Heart right ventricle (tissue), 16 donors: ENCODE results near the gene EML4. TPM values are rescaled to one million over a fixed set of nuclear protein-coding genes. Genes with fewer than 3 reads are reported as not detected.

ENCODE experiments used
- ATAC-seq, 8 donors: fragments of 200-7000 bp; cut with Tn5 transposase; one replicate each; pipeline ENCODE4 v1.9.1; 2020; ENCODE audit warnings: mild to moderate bottlenecking in 8 of 8, moderate library complexity in 8 of 8, moderate number of reproducible peaks in 1 of 8
- DNase-seq, 2 donors: peaks; one replicate each; pipeline ENCODE4 v3.0.0-alpha.2; 2020
- H3K27ac ChIP-seq, 10 donors: fragments of 200-600 bp; sonication (generic) in 2 of 10; one replicate each; pipeline versions ENCODE4 v1.5.0 to v1.8.0; 2020 to 2022; ENCODE audit warnings: mild to moderate bottlenecking in 3 of 10
- H3K27me3 ChIP-seq, 7 donors: fragments of 200-600 bp; one replicate each; pipeline ENCODE4 v1.8.0; 2021 to 2022; ENCODE audit warnings: mild to moderate bottlenecking in 2 of 7
- H3K36me3 ChIP-seq, 9 donors: fragments of 200-600 bp; sonication (generic) in 1 of 9; one replicate each; pipeline versions ENCODE4 v1.5.0 to v1.8.0; 2020 to 2022; ENCODE audit warnings: mild to moderate bottlenecking in 2 of 9
- H3K4me1 ChIP-seq, 9 donors: fragments of 200-600 bp; sonication (generic) in 1 of 9; one replicate each; pipeline versions ENCODE4 v1.5.0 to v1.8.0; 2020 to 2022; ENCODE audit warnings: mild to moderate bottlenecking in 4 of 9
- H3K4me3 ChIP-seq, 10 donors: fragments of 200-600 bp; sonication (generic) in 2 of 10; one replicate each; pipeline versions ENCODE4 v1.5.0 to v1.8.0; 2020 to 2022; ENCODE audit warnings: mild to moderate bottlenecking in 7 of 10, moderate library complexity in 2 of 10
- H3K9me3 ChIP-seq, 11 donors: fragments of 200-600 bp in 10 of 11; sonication (generic) in 2 of 11; one replicate each; pipeline versions ENCODE4 v1.5.0 to v1.8.0; 2013 to 2022; ENCODE audit warnings: mild to moderate bottlenecking in 2 of 11, control low read depth in 1 of 11, moderate library complexity in 1 of 11
- CTCF ChIP-seq, 9 donors: fragments of 200-600 bp; sonication (generic) in 2 of 9; IDR thresholded peaks; one replicate each; pipeline versions ENCODE4 v1.5.0 to v1.8.0; 2021 to 2022; ENCODE audit warnings: antibody characterized with exemption in 9 of 9, mild to moderate bottlenecking in 5 of 9, moderate library complexity in 1 of 9
- WGBS, 2 donors: extraction: QIAGEN DNeasy Blood & Tissue Kit; methylation state at CpG; one replicate each; pipeline ENCODE4 v1.1.7; 2013; ENCODE audit warnings: inconsistent platforms in 1 of 2; 5-methylcytosine and 5-hydroxymethylcytosine counted together
- intact Hi-C, 10 donors: fragments of 100-400 bp; cut with DNase I; formaldehyde crosslinking; loops; one replicate each; pipeline versions ENCODE4 v1.11.1 to v1.14.2; 2022
- polyA plus RNA-seq, 2 donors: library from polyadenylated mRNA; stranded (reverse); fragments of 200-250 nt; gene quantifications; one replicate each; pipeline ENCODE4 v1.2.3, GENCODE V29; 2013
- total RNA-seq, 10 donors: library from RNA; stranded (reverse); fragmentation: NEBNext Ultra II Directional in 3 of 10; extraction: Animal tissue kit (Norgen Biotek cat#: 25700) in 3 of 10; gene quantifications; one replicate each; pipeline versions ENCODE4 v1.2.1 to v1.2.4, GENCODE V29; 2021 to 2023
- donor health status: Arrhythmogenic right ventricular cardiomyopathy.
- donor health status: ischemic (EF 13 %, LVEDD 7.1; RV severe dilation, severe dysfunction).
- donor health status: healthy with polysubstance abuse.
- donor health status: DM: no; HTN: yes; CAD: no.
- donor health status: DM: no; HTN: no; CAD: no.
- donor health status: ischemic (EF 25% LVEDD 6.9; RV normal size, moderate dysfunction).
- donor health status: ischemic (EF 25% LVEDD 5.7; RV mildly dilated, moderate dysfunction).
- donor health status: healthy.
- donor health status: DM: yes; HTN: yes; CAD: no.
- donor health status: Ischemic cardiomyopathy.
- donor health status: ischemic (EF 35%, LVEDD 5.7; RV mildly dilated, moderate dysfunction).
- donor health status: nonischemic (EF 11% LVEDD 7.7; RV severe dilation, severe dysfunction).
- donor health status: DM: yes; HTN: yes; CAD: no.
- donor health status: PGD.
- donor health status: ischemic (EF 29% LVEDD 5.4; RV normal size, mild dysfunction).
- donor health status: nonischemic (EF 23%, LVEDD 6.1; RV moderate dilation, normal function).

EML4 gene
- total and polyA plus RNA-seq, 12 donors = 2.9 to 17.2 (median 5.8) TPM

- 71 to 78% methylated on average over 1 of the region's 1 CpG for WGBS, 2 donors
Measured at GRCh38 chr2:42246562-42246961, 77.4 kb downstream of the EML4 start.

GRCh38 chr2:42248846-42249245 is 79.7 kb downstream of the EML4 start:
- no peak for DNase-seq
- WGBS, 2 donors = 22 to 39% methylated on average over 1 of the region's 1 CpG
- intact Hi-C loops = no loop called here

More at GRCh38 chr2:42246562-42246961, 77.4 kb downstream of the EML4 start:
- Histone ChIP-seq H3K4me3 (no peak overlapping the region), H3K27me3 (no peaks in the 10 kb centered on the region), H3K36me3 (peaks cover 0 to 34% (median 0%) of the 10 kb centered on the region in 9 donors), H3K4me1 (peaks cover 0 to 38% (median 23%) of the 10 kb centered on the region in 9 donors), H3K9me3 (no peaks in the 10 kb centered on the region), H3K27ac (no peak overlapping the region)
- DNase-seq (no peak), ATAC-seq (no peak)
- TF ChIP-seq CTCF (IDR thresholded peaks at IDR 0.05) = no peak
- intact Hi-C loops = no loop called here

GRCh38 chr2:42249284-42249683 is 80.1 kb downstream of the EML4 start:
- no peaks in the 10 kb centered on the region for H3K27me3 ChIP-seq

More at GRCh38 chr2:42248846-42249245, 79.7 kb downstream of the EML4 start:
- Histone ChIP-seq H3K27ac (peak overlapping the region in 1 of 10 donors; percentile 15), H3K27me3 (no peaks in the 10 kb centered on the region), H3K4me3 (no peak overlapping the region), H3K4me1 (peaks cover 0 to 28% (median 21%) of the 10 kb centered on the region in 9 donors), H3K36me3 (peaks cover 0 to 34% (median 0%) of the 10 kb centered on the region in 9 donors), H3K9me3 (no peaks in the 10 kb centered on the region)
- no peak for TF ChIP-seq CTCF (IDR thresholded peaks at IDR 0.05)
- no peak for ATAC-seq

GRCh38 chr2:42249887-42250286 is 80.7 kb downstream of the EML4 start:
- peaks cover 0 to 34% (median 0%) of the 10 kb centered on the region in 9 donors for H3K36me3 ChIP-seq
- intact Hi-C loops = no loop called here
- DNase-seq (peak in 1 of 2 donors; percentile 51), ATAC-seq (peak; percentile 69 to 93 (median 86))
- peak overlapping the region in 2 of 10 donors; percentile 2 to 10 for H3K4me3 ChIP-seq
- TF ChIP-seq CTCF (IDR thresholded peaks at IDR 0.05) = no peak
- H3K4me1 ChIP-seq = peaks cover 0 to 37% (median 21%) of the 10 kb centered on the region in 9 donors
- peak overlapping the region in 3 of 10 donors; percentile 49 to 59 (median 58) for H3K27ac ChIP-seq
- no peaks in the 10 kb centered on the region for H3K27me3 ChIP-seq
- WGBS, 2 donors = 17 to 25% methylated on average over 3 of the region's 3 CpGs
- H3K9me3 ChIP-seq = no peaks in the 10 kb centered on the region

More at GRCh38 chr2:42249284-42249683, 80.1 kb downstream of the EML4 start:
- DNase-seq (no peak), ATAC-seq (no peak)
- Histone ChIP-seq H3K4me3 (peak overlapping the region in 2 of 10 donors; percentile 2 to 10), H3K9me3 (no peaks in the 10 kb centered on the region), H3K4me1 (peaks cover 0 to 32% (median 21%) of the 10 kb centered on the region in 9 donors), H3K36me3 (peaks cover 0 to 34% (median 0%) of the 10 kb centered on the region in 9 donors), H3K27ac (peak overlapping the region in 3 of 10 donors; percentile 15 to 49 (median 29))
- 42 to 55% methylated on average over 2 of the region's 2 CpGs for WGBS, 2 donors
- intact Hi-C loops = no loop called here
- no peak for TF ChIP-seq CTCF (IDR thresholded peaks at IDR 0.05)
